Bronchial epithelial cell (primary cell): Measurements from ENCODE around the gene TMSB10. TPM values are rescaled to one million over a fixed set of nuclear protein-coding genes. Genes with fewer than 3 reads are reported as not detected.

Experiments
- DNase-seq: peaks from one replicate; pipeline ENCODE4 v3.0.0-alpha.2; 2010; ENCODE audit warnings: low read depth
- FAIRE-seq: peaks from 2 replicates; lab custom pipeline; 2011; peaks lifted over from hg19 to GRCh38; lab: Jason Lieb, UNC
- H3K27me3 ChIP-seq: 2 replicates; pipeline ENCODE4 v1.5.1; 2011; ENCODE audit warnings: low read length; ENCODE audit not compliant: control insufficient read depth, insufficient read depth
- H3K36me3 ChIP-seq: 2 replicates; pipeline ENCODE4 v1.5.1; 2011; ENCODE audit warnings: low read length; ENCODE audit not compliant: control insufficient read depth, insufficient read depth
- H3K4me3 ChIP-seq: 2 replicates; pipeline ENCODE4 v1.5.1; 2011; ENCODE audit warnings: mild to moderate bottlenecking, low read depth, low read length, control low read depth
- CTCF ChIP-seq: IDR thresholded peaks from 2 replicates; pipeline ENCODE4 v1.5.1; 2011; ENCODE audit warnings: mild to moderate bottlenecking, moderate library complexity, low read length, control low read depth, inconsistent platforms; ENCODE audit not compliant: insufficient read depth, severe bottlenecking
- total RNA-seq: library from RNA; depleted of rRNA; stranded (reverse); fragments of >200 nt; gene quantifications from 2 replicates; pipeline ENCODE4 v1.2.1, GENCODE V29; 2014

TMSB10 gene
- total RNA-seq, 1 donor from 2014 or later, result 8,033 TPM

- H3K27me3 ChIP-seq, result no peaks in the 10 kb centered on the region
- DNase-seq (peak; percentile 81), FAIRE-seq (no peak)
- TF ChIP-seq CTCF, result peak; percentile 95
- H3K4me3 ChIP-seq, result peak overlapping the region; percentile 28
- no peaks in the 10 kb centered on the region for H3K36me3 ChIP-seq
Observed at GRCh38 chr2:84925724-84926376, 20.4 kb downstream of the TMSB10 start.

GRCh38 chr2:84927275-84927627 is 21.8 kb downstream of the TMSB10 start:
- no peak overlapping the region for H3K4me3 ChIP-seq
- H3K36me3 ChIP-seq, result no peaks in the 10 kb centered on the region
- FAIRE-seq (no peak), DNase-seq (no peak)
- TF ChIP-seq CTCF, result no peak
- no peaks in the 10 kb centered on the region for H3K27me3 ChIP-seq

GRCh38 chr2:84931384-84931821 is 25.9 kb downstream of the TMSB10 start:
- TF ChIP-seq CTCF, result no peak
- FAIRE-seq (no peak), DNase-seq (no peak)

GRCh38 chr2:84938194-84938879 is 32.9 kb downstream of the TMSB10 start:
- Histone ChIP-seq H3K4me3 (no peak overlapping the region), H3K27me3 (no peaks in the 10 kb centered on the region), H3K36me3 (no peaks in the 10 kb centered on the region)
- FAIRE-seq (no peak), DNase-seq (peak; percentile 15)
- no peak for TF ChIP-seq CTCF

More at GRCh38 chr2:84931384-84931821, 25.9 kb downstream of the TMSB10 start:
- Histone ChIP-seq H3K27me3 (no peaks in the 10 kb centered on the region), H3K36me3 (no peaks in the 10 kb centered on the region), H3K4me3 (no peak overlapping the region)

GRCh38 chr2:84939426-84940087 is 34.1 kb downstream of the TMSB10 start:
- no peaks in the 10 kb centered on the region for H3K27me3 ChIP-seq
- peak; percentile 26 for DNase-seq
- FAIRE-seq, result no peak
- no peaks in the 10 kb centered on the region for H3K36me3 ChIP-seq
- no peak overlapping the region for H3K4me3 ChIP-seq
- TF ChIP-seq CTCF, result no peak
